PFSK-1 (cell line): ENCODE results near the gene XPNPEP2.

ENCODE experiments used
- FOXP2 ChIP-seq: optimal IDR thresholded peaks from 2 replicates; pipeline ENCODE3; 2011; ENCODE audit warnings: borderline replicate concordance, control low read depth, inconsistent platforms; ENCODE audit not compliant: insufficient read depth; ENCODE audit errors: extremely low read length, extremely low read depth
- POLR2AphosphoS5 ChIP-seq: IDR thresholded peaks from 2 replicates; pipeline ENCODE4 v1.6.1; 2012; ENCODE audit warnings: low read depth, mild to moderate bottlenecking, control low read depth, low read length, moderate library complexity
- SIN3A ChIP-seq: IDR thresholded peaks from 2 replicates; pipeline ENCODE4 v1.6.1; 2012; ENCODE audit warnings: mild to moderate bottlenecking, low read length, moderate library complexity, borderline replicate concordance; ENCODE audit not compliant: insufficient read depth
- TAF1 ChIP-seq: IDR thresholded peaks from 2 replicates; pipeline ENCODE4 v1.6.1; 2012; ENCODE audit warnings: low read length, control low read depth, borderline replicate concordance; ENCODE audit not compliant: insufficient read depth
- TF ChIP-seq, protein P1 (sequence below), 2 experiments: IDR thresholded peaks; 2 replicates each; pipeline versions ENCODE4 v1.6.1 to v1.8.0; 2011 to 2012; ENCODE audit warnings: low read depth in 2 of 2, low read length in 2 of 2, control low read depth in 1 of 2, inconsistent platforms in 1 of 2, mild to moderate bottlenecking in 1 of 2, moderate library complexity in 1 of 2; ENCODE audit not compliant: insufficient read depth in 1 of 2

The XPNPEP2 gene

DNA sequence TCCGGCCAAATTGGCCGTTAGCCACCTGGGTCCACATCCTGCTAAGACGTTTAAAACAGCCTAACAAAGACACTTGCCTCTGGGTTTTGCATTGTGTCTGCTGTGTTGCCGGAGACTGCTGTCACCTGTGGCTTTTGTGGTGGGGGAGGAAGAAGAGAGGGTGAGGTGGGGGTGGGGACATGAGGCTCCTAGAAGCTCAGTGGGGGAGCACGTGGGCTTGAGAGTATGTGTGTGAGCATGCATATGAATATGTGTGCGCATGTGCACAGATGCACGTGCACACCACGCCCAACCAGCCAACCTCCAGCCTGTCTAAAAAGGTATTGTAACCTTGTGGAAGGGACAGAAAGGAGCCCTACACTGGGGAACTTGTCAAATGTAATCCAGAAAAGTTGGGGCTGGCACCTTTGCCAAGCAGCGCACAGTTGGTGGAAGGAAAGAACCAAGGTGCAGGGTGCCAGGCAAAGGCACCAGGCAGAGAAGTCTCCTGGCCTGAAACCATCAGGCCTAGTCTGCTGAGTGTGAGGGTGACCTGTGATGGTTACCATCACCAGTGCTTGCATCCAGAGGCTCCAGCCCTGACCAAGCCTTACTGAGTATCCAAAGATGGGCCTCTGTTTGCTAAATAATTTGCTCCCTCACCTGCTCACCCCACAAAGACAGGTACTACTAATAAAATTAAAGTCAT, 30.8 kb downstream of the XPNPEP2 start:
- TF ChIP-seq FOXP2 (no peak), TAF1 (no peak), SIN3A (no peak), POLR2AphosphoS5 (no peak)
- TF ChIP-seq, protein P1, sequence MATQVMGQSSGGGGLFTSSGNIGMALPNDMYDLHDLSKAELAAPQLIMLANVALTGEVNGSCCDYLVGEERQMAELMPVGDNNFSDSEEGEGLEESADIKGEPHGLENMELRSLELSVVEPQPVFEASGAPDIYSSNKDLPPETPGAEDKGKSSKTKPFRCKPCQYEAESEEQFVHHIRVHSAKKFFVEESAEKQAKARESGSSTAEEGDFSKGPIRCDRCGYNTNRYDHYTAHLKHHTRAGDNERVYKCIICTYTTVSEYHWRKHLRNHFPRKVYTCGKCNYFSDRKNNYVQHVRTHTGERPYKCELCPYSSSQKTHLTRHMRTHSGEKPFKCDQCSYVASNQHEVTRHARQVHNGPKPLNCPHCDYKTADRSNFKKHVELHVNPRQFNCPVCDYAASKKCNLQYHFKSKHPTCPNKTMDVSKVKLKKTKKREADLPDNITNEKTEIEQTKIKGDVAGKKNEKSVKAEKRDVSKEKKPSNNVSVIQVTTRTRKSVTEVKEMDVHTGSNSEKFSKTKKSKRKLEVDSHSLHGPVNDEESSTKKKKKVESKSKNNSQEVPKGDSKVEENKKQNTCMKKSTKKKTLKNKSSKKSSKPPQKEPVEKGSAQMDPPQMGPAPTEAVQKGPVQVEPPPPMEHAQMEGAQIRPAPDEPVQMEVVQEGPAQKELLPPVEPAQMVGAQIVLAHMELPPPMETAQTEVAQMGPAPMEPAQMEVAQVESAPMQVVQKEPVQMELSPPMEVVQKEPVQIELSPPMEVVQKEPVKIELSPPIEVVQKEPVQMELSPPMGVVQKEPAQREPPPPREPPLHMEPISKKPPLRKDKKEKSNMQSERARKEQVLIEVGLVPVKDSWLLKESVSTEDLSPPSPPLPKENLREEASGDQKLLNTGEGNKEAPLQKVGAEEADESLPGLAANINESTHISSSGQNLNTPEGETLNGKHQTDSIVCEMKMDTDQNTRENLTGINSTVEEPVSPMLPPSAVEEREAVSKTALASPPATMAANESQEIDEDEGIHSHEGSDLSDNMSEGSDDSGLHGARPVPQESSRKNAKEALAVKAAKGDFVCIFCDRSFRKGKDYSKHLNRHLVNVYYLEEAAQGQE (IDR thresholded peaks at IDR 0.05; ENCODE audit: insufficient read depth in 1 of 2, low read depth in 2 of 2, low read length in 2 of 2), result no peak

DNA sequence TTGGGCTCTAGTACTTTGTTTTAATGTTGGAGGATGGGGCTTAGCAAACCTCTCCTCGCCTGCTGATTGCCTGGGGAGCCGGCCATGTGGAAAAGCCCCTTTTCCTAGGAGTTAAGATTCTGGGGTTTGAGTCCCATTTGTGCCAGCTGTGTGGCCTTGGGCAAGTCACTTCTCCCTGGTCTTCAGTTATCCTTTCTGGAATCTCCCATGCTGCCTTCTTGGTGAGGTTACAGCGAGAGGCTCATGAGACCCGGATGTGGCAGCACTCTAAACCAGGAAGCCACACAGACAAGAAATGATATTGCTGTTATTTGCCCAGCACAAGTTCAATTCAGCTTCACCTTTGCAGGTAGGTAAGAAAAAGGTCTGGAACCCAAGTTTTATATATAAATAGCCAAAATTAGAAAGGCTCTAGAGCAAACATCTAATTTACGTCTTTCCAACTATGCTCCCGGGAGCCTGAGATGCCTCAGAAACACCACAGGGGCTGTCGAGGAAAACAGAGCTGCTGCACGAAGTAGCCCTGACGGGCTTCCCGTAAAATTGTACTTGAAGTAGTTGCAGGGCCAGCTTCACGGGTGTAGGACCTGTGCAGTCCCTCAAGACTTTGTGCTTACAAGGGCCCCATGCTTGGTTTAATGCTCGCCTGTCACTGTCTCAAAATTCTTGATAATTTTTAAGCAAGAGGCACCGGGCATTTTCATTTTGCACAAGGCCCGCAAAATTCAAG, 32.7 kb downstream of the XPNPEP2 start:
- TF ChIP-seq FOXP2 (no peak), SIN3A (no peak), POLR2AphosphoS5 (no peak), TAF1 (no peak)
- TF ChIP-seq, protein P1 (IDR thresholded peaks at IDR 0.05; ENCODE audit: insufficient read depth in 1 of 2, low read depth in 2 of 2, low read length in 2 of 2), result no peak

DNA sequence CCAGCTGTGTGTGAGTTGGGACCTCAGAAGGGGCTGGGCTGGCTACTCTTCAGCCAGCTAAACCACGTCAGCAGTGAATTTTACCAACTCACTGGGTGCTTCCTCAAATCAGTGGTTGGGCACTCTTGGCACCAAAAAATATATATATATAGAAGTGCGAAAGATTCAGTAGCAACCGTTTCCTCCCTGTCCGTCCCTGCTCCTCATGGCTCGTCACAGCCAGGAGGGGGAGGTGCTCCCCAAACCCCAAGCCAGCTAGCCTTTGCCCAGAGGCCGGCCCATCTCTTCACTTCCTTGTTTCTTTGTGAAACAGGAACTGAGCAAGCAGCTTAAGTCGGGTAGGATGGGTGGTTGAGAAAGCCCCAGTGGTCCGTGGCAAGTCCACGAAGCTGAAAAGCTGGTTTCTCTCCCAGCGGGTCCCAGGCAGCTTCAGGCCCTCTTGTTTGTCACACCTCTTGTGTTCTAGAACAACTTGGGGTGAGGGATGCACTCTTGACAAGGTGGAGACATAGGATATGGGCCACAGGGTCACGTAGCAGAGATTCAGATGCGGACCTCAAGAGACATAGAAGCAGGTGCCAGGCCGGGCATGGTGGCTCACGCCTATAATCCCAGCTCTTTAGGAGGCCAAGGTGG, 34.1 kb downstream of the XPNPEP2 start:
- TF ChIP-seq, protein P1 (IDR thresholded peaks at IDR 0.05; ENCODE audit: insufficient read depth in 1 of 2, low read depth in 2 of 2, low read length in 2 of 2), result no peak
- no peak for TF ChIP-seq FOXP2

DNA sequence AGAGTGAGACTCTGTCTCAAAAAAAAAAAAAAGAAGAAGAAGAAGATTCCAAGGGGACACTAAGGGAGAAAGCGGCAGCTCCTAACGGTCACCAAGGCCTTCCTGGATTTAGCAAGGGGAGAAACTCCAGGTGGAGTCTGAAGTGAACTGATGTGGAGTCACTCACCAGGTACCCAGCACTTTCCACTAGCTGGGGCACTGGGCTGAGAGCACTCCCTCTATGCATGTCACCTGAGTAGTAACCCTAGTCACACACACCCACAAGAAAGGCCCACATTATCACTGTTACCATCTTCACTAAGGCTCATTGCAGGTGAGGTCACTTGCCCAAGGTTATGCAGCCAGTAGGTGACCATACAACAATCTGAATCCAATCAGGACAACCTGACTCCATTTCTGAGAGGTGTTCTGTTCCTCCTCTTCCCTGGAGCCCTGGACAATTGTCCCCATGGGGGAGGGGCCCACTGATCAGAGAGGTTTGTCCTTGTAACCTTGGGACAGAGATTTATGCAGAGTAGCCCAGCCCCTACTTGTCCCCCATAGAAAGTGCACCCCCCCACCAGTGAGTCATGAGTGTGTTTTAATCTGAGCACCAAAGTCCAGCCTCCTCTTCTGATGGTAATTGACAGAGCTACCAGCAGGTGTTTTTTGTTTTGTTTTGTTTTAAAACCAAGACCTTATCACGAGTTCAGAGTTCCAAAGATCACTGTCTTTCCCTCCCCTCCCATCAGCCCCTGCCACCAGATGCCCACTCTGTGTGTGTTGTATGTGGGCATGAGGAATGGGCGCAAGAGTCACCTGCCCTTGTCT, 35.1 kb downstream of the XPNPEP2 start:
- TF ChIP-seq, protein P1 (IDR thresholded peaks at IDR 0.05; ENCODE audit: insufficient read depth in 1 of 2, low read depth in 2 of 2, low read length in 2 of 2), result no peak
- TF ChIP-seq SIN3A (no peak), POLR2AphosphoS5 (no peak), FOXP2 (no peak), TAF1 (no peak)
